HK-2 (cell line): ENCODE results near the gene IL9R.
"Not testable (repeated sequence)": the region's sequence is repeated elsewhere in the genome, so short reads cannot be mapped to it uniquely, and the experiment has no call there.

Source experiments
- DNase-seq: peaks from one replicate; pipeline ENCODE4 v3.0.0-alpha.2; 2018; ENCODE audit not compliant: unreplicated experiment

IL9R gene

DNA sequence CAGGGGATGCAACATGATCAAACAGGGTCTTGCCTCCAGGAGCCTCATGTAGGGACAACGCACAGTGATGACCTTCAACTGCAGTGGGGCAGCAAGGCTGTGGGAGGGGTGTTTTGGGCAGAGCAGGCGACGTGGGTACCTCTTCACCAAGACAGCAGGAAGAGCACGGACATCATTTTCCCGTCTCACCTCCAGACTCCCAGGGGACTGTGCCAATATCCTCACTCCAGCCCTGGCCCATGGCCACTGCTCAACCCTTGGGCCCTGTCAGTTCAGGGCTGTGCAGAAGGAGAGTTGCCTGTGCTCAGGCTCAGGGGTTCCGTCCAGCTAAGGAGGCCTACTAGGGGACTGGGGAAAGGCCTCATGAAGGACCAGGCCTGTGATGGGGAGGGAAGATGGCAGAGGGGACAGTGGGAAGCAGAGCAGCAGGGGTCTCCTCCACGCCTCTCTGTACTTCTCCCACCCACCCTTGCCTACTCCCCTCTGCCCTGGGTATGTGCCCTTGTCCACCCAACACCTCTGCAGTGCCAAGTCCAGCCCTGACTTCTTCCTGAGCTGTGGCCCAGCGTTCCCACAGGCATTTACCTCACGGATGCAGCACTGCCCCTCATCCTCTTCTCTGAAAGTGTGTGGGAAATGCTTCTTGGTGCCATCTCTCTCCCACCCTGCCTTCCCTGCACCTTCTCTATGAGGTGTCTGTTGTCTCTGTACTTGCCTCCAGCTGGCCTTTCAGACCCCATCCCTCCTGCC, 1.4 kb downstream of the IL9R start:
- DNase-seq: no peak

GRCh38 chrX:155999751-156000150, 2.3 kb downstream of the IL9R start:
- not testable (repeated sequence) for DNase-seq

GRCh38 chrX:156000361-156000926, 2.9 kb downstream of the IL9R start:
- no peak for DNase-seq

DNA sequence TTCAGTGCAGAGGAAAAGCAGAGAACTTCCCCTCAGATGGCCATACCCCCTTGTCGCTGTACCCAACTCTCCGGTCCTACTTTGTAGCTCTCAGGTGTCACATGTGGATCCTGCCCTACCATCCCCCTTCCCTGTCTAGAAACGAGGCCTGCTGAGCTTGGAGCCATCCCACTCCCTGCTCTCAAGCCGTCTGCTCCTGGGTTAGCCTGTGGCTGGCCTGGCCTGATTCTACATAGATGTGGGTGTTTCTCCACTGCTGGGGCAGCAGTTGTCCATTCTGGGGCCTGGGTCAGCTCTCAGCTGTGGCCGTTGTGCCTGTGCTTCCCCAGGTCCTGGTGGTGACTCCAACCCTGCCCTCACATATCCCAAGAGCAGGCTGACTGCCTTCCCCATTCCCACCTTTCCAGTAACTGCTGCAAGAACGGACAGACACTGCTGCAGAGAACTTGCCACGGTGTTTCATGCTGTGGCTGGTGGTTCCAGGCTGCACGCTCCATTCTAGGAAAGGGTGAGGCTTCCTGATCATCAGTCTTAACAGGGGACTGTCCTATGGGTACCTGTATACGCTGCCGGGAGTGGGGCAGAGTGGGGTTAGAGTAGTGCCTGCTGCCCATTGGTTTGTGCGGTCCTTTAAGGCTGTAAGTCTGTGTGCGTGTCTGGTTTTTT, 3.6 kb downstream of the IL9R start:
- no peak for DNase-seq

- no peak for DNase-seq
These were observed 4.1 kb downstream of the IL9R start for GRCh38 chrX:156001667-156002021.

DNA sequence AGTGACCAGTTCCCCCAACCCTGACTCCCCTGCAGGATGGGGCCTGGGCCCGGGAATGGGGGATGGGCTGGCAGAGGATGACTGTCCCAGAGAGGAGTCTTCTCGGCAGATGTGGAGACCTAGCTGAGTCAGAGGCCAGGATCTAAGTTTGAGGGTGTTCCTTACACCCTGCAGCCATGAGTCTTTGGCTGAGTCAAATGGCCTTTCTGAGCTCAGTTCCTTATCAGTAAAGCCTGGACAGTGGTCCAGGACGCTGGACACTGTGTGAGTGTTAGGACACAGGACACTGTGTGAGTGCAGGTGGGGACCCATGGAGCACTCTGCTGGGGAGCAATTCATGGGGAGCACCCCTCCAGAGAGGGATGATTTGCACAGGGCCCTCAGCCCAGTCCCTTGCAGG, 5.0 kb downstream of the IL9R start:
- DNase-seq: no peak

- no peak for DNase-seq
These were observed 6.1 kb downstream of the IL9R start for GRCh38 chrX:156003486-156004185.

- no peak for DNase-seq
These were observed 6.8 kb downstream of the IL9R start for GRCh38 chrX:156004256-156004655.

- DNase-seq: no peak
These were observed 7.2 kb downstream of the IL9R start for GRCh38 chrX:156004740-156005139.

- no peak for DNase-seq
These were observed 7.6 kb downstream of the IL9R start for GRCh38 chrX:156005144-156005543.

GRCh38 chrX:156006468-156006867, 9.0 kb downstream of the IL9R start:
- not testable (repeated sequence) for DNase-seq

DNA sequence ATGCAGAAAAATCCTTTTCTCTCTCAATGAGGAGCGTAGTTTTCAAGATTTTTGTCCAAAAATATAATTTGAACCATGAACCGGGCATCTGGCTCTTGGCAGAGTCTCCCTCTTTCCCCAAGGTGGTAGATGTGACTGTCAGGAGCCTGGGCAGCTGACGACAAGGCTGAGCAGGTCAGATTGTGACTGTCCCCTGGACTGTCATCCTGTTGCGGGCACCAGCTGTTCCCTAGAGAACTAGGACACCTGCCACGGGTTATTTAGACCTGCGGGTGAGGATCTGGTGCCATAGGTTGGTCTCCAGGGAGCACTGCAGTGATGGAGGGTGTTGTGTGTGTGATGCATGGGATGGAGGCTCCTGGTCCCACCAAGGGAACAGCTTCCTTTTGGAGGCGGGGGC, 10.9 kb downstream of the IL9R start:
- not testable (repeated sequence) for DNase-seq

GRCh38 chrX:156008915-156009314, 11.4 kb downstream of the IL9R start:
- DNase-seq: no peak

DNA sequence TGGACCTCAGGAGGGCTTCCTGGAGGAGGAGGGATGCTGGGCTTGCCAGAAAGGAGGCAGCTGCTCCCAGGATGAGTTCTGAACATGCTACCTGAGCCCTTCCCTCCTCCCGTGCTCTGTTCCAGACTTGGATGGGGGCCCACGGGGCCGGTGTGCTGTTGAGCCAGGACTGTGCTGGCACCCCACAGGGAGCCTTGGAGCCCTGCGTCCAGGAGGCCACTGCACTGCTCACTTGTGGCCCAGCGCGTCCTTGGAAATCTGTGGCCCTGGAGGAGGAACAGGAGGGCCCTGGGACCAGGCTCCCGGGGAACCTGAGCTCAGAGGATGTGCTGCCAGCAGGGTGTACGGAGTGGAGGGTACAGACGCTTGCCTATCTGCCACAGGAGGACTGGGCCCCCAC, 12.2 kb downstream of the IL9R start:
- not testable (repeated sequence) for DNase-seq

DNA sequence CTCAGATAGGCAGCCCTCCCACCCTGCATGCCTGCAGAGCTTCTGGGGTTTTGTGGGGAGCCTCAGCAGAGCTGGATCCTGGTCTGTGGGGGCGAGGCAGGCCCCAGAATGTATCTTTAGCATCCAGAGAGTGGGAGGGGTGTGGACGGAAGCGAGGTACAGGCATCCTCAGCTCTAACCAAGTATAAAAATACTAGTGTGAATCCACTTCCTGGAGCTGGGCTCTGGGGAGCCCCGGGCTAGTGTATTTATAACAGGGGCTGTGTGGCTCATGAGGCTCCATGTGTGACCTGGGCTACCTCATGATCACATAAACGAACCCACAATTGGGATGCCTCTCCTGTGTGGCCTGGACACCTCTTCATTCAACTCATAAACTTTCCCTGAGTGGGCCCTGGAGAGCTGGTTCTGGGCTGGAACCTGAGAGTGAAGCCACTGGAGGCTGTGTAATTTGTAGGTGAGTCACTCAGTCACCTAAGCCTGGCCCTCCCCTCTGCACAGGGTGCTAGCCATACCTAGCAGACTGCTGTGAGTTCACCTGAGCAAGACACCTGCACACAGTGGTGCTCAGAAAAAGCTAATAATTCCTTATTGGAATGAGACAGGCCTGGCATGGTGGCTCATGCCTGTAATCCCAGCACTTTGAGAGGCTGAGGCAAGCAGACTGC, 15.9 kb downstream of the IL9R start:
- DNase-seq: not testable (repeated sequence)

- not testable (repeated sequence) for DNase-seq
These were observed 22.4 kb downstream of the IL9R start for GRCh38 chrX:156019846-156020245.

DNA sequence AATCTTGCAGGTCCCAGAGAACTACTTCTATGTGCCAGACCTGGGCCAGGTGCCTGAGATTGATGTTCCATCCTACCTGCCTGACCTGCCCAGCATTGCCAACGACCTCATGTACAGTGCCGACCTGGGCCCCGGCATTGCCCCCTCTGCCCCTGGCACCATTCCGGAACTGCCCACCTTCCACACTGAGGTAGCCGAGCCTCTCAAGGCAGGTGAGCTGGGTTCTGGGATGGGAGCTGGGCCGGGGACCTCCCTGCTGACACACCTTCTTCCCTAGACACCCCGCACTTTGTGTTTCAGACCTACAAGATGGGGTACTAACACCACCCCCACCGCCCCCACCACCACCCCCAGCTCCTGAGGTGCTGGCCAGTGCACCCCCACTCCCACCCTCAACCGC, 25.5 kb downstream of the IL9R start:
- not testable (repeated sequence) for DNase-seq

- not testable (repeated sequence) for DNase-seq
These were observed 27.5 kb downstream of the IL9R start for GRCh38 chrX:156024949-156025492.

DNA sequence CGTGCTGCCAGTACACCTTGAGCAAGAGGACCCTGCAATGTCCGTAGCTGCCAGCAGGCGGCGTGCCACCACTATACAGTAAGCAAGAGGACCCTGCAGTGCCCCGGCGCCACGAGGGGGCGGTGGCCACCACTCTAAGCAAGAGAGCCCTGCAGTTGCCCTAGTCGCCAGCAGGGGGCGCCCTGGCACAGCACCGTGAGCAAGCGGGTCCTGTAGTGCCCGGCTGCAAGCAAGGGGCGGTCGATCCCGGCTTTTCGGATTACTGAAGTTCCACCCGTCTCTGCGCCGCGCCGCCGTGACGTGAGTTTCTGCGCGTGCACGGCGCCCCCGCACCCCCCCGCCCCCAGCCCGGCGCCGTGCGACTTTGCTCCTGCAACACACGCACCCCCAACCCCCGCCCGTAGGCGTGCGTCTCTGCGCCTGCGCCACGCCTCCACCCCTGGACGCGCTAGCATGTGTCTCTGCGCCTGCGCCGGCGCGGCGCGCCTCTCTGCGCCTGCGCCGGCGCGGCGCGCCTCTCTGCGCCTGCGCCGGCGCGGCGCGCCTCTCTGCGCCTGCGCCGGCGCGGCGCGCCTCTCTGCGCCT, 31.2 kb downstream of the IL9R start:
- DNase-seq: not testable (repeated sequence)

GRCh38 chrX:156029296-156029695, 31.8 kb downstream of the IL9R start:
- DNase-seq: not testable (repeated sequence)
